LNCAP (cell line): ENCODE measurements around the gene KLHDC9.

Experiments
- TF ChIP-seq, protein P1 (sequence below): fragments of 450-650 bp; IDR thresholded peaks from 2 replicates; pipeline ENCODE4 v1.5.1; 2017; ENCODE audit warnings: mild to moderate bottlenecking

KLHDC9 gene

DNA sequence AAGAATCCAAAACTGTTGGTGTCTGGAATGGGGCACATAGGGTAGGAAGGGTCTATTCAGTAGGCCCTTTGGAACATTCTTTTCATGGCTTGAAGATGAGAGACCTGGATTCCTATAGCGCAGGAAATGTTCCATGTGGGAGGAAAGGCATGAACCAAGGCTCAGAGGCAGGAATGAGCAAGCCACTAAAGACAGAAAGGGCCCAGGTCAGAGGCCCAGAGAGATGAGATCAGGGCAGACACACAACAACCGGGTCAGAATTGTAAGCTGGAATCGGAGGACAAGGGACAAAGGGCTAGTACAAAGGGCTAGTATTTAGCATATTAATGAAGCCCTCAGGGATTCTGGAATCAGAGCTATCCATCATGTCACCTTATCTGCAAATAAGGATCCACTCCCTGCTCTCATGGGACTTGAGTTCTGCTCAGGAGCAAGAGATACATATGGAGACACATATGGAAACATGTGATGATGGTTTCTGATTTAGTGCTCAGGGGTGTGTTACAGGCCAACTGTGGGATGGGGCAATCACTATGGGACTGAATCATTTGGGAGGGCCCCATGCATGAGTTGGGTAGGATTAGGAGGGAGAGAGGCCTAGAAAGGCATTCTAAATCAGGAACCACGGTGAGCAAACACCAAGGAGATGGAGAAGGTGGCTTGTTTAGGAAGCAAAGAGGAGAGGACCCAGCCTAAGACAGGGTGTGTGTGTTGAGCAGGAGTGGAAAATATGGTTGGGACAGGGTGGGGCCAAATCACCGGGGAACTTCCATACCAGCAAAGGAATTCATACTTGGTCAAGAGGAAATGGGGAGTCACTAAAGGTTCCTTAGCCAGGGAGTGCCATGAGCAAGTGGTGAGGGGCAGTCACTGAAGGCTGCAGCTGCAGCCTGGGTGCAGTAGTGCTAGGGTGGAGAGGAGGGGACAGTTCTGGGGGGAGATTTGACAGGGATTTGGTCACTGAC lies 17.4 kb upstream of the KLHDC9 start:
- TF ChIP-seq, protein P1, sequence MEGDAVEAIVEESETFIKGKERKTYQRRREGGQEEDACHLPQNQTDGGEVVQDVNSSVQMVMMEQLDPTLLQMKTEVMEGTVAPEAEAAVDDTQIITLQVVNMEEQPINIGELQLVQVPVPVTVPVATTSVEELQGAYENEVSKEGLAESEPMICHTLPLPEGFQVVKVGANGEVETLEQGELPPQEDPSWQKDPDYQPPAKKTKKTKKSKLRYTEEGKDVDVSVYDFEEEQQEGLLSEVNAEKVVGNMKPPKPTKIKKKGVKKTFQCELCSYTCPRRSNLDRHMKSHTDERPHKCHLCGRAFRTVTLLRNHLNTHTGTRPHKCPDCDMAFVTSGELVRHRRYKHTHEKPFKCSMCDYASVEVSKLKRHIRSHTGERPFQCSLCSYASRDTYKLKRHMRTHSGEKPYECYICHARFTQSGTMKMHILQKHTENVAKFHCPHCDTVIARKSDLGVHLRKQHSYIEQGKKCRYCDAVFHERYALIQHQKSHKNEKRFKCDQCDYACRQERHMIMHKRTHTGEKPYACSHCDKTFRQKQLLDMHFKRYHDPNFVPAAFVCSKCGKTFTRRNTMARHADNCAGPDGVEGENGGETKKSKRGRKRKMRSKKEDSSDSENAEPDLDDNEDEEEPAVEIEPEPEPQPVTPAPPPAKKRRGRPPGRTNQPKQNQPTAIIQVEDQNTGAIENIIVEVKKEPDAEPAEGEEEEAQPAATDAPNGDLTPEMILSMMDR, result no peak

GRCh38 chr1:161081519-161081918 lies 16.6 kb upstream of the KLHDC9 start:
- TF ChIP-seq, protein P1, result no peak

DNA sequence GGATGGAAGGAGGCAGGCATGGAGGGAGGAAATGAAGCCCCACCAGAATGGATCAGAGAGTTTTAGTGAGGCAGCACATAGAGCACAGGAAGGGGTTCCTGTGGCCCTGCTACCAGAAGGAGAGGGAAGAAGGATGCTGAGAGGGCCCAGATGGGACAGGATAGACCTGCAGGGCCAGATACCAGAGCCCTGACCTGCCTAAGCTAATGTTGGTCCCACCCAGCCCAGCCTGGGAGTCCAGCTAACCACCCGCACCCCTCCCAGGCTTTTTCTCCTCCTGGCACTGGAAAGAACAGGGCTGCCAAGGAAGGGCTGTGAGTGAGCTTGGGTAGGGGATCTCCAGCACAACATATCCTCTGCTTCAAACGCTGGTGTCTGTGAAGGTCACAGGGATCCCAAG lies 15.7 kb upstream of the KLHDC9 start:
- TF ChIP-seq, protein P1, result no peak

DNA sequence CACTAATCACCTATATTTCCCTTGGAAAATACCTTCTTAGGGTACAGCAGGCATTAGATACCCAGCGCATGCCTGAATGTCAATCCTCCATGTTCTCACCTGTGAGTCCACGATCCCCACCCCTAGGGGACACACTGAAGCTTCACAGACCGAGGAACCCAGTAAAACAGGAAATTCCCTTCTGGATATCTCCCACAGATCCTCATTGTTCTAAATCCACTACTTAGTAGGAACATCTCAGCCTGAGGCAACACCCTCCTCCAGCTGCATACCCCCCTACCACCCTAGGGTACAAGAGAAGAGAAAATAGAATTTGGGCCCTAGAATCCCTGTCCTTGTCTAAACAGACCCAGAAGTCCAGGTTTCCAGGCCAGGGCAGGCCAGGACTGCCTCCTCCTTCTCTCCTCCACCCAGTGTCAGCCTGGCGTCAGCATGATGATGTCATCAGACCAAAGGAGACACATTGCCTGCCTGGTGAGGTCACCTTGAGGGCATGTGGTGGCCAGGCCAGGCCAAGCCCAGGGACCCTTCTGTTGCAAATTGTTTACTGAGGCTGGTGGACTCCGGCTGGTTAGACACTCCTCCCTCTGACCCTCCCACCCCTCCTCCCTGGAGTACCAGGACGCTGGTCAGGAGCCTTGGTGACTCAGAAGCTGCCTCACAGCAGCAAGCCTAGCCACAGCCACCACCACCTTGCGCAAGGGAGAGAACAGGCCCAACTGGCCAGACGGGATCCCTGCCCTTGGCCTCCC lies 15.0 kb upstream of the KLHDC9 start:
- TF ChIP-seq, protein P1, result no peak

GRCh38 chr1:161083748-161084596 lies 14.2 kb upstream of the KLHDC9 start:
- TF ChIP-seq, protein P1, result no peak

DNA sequence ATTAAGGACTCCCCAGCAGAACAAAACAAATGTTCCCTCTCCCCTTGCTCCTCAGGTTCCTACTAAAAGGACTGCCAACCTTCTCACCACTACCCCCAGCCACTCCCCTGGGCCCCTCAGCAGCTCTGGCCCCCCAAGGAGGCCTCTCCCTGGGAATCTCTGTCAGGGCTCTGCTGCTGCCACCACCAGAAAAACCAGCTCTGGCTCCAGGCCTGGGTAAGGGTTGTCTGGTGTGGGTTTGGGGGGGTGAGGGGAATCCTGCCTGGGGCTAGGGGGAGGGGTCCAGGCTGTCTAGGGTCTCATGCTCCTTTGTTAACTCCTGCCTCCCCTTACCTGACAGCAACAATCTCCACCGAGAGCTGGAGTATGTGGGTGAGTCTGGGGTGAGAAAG lies 13.6 kb upstream of the KLHDC9 start:
- TF ChIP-seq, protein P1, result no peak

- TF ChIP-seq, protein P1, result no peak
These were observed 13.0 kb upstream of the KLHDC9 start for GRCh38 chr1:161085165-161085564.
